Stromal cell of bone marrow (primary cell): ENCODE data around the gene FSTL5.

ENCODE experiments used
- DNase-seq: peaks from one replicate; pipeline ENCODE4 v3.0.0-alpha.2; 2012; ENCODE audit warnings: low read depth

Gene FSTL5

DNA sequence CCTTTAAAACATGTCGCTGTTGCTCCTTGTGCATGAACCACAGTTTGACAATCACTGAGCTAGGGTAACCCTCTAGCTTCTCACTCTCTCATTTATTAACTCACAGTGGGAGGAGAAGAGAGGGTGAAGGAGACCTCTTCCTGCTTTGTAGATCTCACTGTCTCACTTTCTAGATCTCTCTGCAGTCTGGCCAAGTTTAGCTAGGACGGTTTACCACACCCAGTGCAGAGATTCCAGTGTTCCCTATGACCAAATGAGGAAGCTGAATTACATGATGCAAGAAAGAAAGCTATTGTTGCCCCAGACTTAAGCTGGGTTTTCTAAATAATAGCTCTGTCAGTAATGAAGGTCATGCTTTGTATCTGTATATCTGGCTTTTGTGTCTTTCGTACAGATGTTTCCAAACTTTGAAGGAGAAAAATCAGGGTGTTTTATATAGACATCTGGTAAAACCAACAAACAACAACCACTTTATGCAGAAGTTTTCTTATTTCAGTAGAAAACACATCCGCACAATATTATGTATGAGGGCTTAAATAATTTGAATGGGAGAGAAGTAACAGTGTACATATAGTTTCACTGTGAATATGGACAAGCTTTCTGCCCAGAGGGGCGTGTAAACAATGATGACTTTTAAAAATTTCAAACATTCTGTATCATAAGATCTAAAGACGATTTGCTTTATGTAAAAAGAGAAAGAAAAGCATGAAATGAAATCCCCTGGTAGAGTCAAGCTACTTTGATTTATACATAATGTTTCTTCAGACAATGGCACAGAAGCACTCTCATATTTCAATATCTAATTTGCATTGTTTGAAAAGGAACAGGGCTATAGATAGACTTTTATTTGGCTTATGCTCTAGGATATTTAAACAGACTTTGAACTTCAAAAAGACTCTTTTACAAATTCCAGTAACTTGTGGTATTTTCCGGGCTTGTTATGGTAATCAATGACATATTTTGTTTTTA is 582.3 kb downstream of the FSTL5 start:
- DNase-seq = no peak

DNA sequence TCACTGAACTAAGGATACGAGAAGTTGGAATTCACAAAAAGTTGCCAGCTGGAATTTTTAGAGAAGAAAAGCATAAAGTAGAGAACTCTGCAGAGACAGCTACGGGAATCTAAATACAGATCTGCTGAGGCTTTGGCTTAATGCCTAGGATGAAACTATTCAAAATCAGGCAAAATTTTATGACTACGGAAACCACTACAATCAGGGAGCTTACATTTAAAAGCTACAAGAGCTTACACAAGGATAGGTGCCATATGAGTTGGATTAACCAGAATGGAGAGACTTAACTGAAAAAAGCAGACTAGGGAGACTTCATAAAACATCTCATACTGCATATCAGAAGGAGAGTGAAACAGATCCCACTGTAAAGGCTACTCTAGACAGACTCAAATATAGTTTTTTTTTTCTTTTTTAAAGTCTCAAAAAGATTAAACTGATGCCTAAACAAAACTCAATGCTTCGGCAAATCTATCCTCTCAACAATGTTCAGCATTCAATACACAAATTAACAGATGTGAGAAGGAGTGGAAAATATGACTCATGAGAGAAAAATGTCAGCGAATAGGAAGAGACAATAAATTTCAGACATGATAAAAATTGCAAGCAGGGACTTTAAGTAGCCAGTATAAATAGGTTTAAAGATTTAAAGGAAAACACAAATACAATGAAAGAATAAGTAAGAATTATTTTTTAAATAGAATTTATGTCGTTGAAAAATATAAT is 586.1 kb downstream of the FSTL5 start:
- no peak for DNase-seq

DNA sequence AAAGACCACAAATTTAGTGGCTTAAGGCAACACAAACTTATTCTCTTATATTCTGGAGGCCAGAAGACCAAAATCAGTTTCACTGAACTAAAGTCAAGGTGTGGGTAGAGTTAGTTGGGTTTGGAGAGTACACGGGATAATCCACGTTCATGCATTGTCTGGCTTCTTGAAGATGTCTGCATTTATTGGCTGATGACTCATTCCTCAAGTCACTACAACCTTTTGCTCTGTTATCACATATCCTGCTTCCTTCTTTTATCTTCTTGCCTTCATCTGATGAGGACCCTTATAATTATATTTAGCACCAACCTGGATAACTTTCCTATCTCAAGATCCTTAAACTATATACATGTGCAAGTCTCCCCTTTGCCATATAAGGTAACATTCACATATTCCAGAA is 590.0 kb downstream of the FSTL5 start:
- DNase-seq = no peak

DNA sequence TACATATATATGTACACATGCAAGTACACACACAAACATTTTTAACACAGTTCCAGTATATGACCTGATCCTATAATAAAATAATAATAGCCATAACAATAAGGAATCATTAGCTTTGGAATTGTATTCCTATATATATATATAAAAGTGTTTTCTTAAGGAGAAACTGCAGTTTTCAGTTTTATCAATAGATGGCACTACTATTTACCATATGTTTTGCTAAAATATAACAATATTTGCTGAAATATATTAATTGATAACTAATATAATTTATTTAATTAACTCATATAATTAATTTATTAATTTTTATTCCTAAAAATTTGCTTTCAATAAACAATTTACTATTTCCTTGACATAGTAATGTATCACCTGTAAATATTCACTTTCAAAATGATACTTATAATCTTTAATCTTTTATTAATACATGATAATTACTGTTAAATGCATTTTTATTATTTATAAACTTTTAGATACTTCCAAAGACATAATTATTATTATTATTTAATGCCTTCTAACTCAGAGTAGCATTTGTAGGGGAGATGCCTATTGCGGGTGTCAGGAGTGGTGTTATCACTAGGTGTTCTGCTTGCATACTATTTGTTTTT is 599.5 kb downstream of the FSTL5 start:
- no peak for DNase-seq

DNA sequence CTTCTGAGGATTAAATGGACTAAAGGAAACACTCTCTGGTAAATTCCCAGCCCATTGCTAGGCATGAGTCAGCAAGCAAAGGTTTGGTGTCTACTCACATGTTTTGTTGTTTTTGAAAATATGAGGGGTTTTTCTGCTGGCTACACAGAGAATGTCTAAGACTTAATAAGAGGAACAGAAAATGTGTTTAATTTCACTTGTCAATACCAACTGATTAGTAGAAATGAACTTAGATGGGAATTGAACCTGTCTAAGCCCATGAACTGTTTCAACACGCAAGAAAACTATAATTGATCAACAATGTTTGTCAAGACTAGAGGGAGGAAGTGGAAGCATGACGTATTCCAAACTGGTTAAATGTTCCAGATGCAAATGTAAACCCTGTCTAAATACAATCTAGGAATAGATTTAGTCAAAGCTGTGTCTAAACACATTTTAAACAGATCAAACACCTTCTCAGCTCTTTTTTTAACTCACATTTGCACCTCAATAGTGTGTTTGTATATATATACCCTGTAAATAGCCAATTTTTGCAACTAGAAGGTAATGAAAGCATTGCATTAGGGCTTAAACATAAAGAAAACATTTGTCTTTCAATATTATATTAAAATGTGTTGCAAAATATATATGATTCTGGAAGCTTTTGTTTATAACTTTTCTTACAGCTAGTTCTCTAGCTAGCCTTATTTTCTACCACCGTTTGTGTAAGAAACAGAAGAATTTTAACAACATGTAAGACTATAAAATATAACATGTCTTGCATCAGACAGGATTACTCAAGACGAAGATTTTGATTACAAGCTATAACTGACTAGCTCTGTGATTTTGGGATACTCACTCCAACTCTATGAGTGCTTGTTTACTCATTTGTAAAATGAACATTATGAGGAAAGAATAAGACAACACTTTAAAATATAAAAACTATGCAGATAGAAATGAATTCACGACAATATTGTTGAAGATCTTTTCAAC is 607.8 kb downstream of the FSTL5 start:
- DNase-seq = no peak

DNA sequence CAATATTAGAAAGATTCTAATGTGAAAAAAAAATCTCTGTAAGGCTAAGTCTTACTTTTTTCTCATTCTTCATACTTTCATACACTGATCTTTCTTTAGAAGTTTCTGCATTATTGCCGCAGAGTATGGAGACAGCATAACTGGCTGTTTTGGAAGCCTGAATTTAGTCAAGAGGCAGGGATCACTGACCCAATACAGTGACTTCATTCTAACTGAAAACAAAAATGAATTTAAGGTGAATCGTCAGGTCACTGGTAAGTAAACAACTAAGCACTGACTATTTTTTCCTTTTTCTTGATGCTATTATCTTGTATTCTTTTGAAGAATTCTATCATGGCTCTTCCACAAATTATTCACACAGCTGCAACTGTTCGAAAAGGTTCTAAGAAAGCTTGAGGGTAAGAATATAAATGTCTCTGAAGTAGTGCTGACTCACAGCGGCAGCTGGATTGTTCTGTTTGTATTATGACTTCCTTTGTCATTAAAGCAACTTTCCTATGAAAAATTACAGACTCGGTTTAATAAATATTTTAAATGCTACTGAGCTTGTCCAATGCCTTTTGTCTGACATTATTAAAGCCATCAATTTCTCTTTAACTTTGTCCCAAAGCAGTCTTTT is 609.3 kb downstream of the FSTL5 start:
- no peak for DNase-seq

DNA sequence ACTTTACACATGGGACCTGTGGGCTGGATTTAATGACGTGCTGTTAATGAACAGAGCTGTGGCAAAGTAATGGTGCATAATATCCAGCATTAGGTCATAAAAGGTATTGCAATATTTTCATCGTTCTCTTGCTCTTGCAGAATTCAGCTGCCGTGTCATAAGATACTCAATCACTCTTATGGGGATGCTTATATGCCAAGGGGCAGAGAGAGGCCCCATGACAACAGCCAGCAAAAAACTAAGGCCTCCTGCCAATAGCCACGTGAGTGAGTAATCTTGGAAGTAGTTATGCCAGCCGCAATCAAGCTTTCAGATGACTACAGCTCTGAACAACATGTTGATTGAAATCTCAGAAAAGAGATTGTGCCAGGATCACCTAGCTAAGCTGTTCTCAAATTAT is 616.9 kb downstream of the FSTL5 start:
- no peak for DNase-seq

DNA sequence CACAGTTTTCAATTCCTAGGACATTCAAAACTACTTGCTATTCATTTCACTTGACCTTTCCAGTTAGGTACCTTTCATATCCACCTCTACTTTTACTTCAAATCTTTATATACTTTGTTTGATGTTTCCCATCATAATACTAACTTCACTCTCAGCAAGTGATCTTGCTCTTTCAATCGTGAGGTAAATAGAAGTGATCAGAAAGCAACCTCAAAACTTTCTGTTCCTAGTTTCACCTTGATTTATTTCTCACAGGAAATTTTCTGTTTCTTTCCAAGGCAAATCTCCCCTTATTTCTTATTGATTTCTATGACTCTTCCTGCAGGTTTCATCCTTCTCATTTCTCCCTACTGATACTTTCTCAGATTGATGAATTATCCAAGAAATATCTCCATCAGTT is 623.5 kb downstream of the FSTL5 start:
- no peak for DNase-seq

DNA sequence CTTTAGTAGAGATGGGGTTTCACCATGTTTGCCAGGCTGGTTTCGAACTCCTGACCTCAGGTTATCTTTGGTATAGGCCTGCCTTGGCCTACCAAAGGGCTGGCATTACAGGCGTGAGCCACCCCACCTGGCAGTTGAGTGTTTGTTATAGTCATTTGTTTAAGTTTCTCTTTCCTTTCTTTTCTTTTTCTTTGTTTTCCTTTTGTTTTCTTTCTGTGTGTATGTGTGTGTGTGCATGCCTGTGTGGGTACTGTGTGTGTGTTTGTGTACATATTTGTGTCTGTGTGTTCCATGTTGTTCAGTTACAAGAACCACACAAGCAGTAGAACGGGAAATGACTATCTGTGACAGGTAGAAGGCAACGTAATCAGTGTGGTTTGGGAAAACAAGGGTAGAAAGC is 624.9 kb downstream of the FSTL5 start:
- no peak for DNase-seq

DNA sequence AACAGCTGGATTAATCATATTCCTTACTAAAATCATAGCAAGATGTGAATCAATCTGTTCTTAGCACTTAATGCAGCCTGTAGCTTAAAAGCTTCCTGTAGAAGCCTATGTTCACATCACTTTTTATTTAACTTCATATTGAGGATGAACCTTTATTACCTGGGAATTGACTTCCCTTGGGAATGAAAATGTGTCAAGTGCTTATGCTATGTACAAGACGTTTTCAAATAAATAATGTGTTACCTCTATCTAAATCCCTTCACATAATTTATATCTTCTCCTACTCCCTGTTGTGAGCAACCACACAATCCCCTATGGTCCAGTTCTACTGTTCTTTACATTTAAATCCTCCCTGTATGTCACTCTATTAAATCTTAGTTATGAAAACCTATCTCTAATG is 633.1 kb downstream of the FSTL5 start:
- DNase-seq = no peak

DNA sequence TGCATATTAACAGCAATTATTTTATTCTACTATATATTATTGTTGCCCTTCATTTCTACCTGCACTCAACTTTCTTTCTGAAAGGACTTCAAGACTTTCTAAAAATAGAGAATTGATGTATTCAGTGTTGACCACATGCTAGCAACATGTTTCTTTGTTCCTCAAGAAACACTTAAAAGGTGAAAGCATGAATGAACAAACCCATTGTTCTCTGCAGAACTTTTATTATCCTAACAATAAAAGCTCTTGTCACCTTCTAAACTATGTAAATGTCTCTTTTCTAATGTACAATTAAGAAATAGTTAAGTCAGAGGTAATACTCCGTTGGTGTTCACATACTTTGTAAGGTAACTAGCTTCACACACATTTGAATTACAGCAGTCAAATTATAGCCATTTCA is 638.7 kb downstream of the FSTL5 start:
- no peak for DNase-seq

DNA sequence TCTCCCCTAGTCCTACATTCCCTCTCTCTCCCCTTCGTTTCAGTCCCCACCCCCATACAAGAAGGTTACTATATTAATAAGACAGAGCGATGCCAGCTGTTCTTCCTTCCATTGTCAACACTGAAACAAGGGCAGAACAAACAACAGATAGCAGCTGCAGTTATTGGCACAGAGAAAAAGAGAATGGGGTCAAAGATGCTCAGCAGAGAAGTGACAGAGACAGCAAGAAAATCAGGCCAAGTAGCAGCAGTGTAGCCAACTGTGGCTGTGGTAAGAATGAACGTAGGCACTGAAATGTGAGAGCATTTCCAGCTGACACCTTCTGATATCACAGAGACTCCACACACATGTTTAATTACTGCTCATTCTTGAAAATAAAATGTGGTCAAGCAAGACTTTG is 641.8 kb downstream of the FSTL5 start:
- no peak for DNase-seq

DNA sequence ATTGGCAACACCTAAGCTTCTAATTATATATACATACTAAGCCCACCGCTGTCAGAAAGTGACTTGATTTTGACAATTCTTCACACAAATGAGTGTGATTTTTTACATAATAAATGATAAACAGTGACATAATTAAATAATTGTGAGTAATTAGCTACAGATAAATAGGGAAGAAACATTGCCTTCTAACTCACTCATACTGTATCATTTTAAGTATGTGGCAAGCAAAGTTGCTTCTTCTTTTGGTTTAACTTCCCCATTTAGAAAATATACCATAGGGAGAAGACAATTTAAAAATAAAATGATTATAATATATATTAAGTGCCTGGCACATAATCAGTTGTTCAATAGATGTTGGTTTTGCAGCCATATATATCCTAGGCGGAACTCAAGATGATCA is 644.2 kb downstream of the FSTL5 start:
- DNase-seq = no peak

DNA sequence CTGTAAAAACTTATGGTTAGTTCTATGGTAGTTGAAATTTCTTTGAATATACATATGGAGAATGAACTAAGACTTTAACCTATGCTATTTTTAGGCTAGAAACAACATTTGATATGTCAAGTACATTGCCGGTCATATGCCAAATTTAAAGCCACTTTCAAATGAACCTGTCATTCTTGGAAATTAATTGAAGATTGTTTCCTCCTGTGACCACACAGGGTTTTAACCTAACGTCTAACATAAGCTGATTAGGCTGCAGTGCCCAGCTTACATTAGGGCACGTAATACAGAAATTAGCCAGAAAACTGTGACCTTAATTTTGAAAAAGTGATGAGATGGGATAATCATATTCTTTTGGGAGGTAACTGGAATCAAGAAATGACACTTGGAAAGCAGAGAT is 645.9 kb downstream of the FSTL5 start:
- no peak for DNase-seq

DNA sequence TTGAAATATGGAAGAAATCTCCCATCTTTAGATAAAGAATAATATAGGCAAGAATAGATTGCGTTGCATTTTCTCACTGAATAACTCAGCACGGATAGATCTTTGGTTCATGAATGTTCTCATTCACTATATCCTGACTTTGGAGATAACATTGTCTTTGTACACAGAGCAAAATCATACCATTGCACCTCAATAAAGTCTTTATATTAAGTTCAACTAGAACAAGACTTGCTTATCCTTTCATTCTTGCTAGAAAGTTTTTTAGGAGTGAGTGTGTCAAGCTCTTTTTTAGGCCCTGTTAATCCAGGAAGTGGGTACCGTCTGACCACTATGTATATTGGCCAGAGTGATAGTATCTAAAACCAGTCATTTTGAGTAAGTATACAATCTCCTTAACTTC is 658.7 kb downstream of the FSTL5 start:
- DNase-seq = no peak

DNA sequence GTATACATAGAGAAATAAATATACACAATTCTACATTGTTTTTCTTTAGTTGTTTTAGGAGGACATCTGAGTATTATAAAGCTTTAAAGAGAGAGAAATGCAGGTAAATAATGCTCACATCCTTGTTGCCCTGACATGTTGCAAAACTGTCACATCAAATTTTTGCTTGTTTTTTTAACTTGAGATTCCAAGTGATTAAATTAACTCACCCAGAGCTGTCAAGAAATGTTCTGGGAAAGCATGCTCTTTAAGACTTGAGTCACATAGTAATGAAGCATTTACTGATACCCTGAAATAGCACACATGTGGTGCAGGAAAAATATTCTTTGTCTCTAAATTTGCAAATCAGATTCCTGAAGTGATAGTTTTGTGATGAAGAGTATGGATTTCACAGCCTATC is 665.6 kb downstream of the FSTL5 start:
- no peak for DNase-seq

DNA sequence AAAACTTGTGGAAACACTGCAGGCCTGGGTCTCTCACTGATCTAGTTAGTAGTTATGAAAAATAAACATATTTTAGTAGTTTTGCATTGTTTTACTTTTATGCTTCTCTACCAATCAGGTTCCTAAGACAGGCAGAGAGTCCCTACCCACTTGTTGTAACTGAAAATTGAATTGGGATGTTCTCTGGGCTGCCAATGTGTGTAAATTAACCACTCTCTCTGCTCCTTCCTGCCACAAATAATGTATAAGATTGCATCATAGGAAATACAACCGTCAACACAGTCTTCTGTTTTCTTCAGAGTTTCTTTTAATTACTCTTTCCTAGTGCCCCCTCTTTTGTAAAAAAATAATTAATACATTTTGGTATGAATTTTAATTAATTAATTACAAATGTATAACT is 677.3 kb downstream of the FSTL5 start:
- DNase-seq = no peak

DNA sequence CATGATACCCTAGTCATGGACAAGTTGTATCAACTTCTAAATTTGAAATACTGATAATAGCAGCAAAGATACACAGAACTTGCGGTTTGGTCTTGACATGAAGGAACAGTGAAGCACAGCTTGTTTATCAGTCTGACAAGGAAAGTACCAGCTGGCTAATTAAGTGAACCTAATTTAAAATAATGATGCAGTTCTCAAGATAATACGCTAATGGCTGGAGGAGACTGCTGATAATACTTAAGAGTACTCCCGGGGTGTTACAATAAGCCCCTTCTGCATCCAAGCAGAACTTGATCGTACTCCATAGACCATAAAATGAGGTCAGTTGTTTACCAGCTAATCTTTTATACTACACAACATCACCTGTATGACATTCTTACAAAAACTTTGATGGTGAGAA is 697.5 kb downstream of the FSTL5 start:
- DNase-seq = no peak

DNA sequence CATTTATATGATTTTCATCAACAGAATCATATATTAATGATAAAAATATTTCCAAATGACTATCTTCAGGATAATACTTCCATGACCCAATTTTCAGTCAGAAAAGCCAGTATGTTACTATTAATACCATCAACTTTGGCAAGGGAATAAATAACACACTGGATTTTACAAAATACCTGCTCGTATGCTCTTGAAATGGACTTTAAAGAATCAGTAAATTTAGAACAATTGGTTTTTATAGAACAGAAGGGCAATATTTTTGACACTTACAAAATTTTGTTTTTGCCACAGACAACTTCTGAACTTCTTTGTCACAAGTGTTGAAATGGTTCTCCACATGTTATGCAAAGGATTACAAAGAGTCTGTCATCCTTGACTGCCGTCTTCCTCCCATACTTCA is 700.4 kb downstream of the FSTL5 start:
- DNase-seq = no peak

DNA sequence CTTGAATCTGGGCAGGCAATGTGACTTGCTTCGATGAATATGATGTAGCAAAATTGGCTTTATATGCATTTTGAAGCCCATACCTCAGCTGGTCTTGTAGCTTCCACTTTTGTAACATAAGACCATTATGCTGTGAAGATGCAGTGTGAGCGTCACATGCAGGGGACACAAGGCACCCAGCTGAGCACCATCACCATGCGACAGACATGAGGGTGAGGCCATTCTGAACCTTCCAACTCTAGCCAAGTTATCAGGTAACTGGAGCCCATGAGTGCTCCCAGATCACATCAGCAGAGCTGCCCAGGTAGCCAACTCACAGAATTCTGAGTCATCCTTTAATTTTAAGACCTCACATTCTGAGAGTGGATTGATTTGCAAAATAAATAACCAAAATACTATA is 705.9 kb downstream of the FSTL5 start:
- DNase-seq = no peak

DNA sequence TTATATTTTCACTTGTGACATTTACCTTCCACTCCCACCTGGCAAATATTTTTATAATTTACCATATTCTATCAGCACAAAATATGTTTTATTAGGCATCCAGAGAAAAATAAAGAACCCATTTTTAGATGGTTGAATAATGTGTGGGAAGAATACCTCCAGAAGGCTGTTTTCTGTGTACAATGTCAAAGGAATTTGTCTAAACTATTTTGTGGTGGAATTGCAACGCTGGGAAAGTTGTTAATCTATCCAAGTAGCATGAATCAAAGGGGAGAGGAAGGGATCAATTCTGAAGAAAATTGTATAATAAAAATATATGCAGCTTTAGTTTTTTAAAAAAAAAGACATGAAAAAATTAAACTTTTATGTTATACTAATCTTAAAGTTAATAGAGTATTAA is 706.5 kb downstream of the FSTL5 start:
- no peak for DNase-seq
